Measurements from ENCODE around the gene EXOC6.
"Not testable (repeated sequence)": the region's sequence is repeated elsewhere in the genome, so short reads cannot be mapped to it uniquely, and the experiment has no call there.

The EXOC6 gene

DNA sequence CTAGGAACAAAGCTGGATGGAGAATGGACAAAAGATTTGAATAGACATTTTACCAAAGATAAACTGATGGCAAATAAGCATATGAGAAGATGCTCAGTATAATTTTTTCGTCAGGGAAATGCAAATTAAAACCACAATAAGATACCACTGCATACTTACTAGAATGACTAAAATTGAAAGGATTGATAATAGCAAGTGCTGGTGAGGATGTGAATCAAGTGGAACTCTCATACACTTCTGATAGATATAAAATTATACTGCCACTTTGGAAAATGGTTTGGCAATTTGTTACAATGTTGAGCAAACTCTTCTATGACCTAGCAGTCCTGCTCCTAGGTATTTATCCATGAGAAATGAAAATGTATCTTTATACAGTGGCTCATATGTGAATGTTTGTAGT is 83.3 kb downstream of the EXOC6 start:
- no peak for DNase-seq (ENCODE audit: low read depth in 3 of 3, low spot score in 1 of 3)

DNA sequence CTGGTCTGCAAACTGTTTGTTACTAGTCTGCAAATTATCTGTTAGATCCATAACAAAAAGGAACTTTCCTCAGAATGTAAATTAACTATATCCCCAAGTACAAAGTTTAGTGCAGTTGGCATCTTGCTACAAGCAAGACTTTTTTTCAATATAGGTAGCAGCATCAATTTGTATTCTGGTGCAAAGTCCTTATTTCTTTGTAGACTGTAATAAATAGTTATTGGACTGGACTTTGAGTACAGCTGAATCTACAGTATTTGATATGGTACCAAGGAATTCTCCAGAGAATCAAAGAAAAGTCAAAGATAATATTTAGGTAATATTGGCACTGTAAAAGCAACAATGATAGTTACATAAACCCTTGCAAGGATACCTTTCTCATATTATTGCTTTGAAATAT is 89.6 kb downstream of the EXOC6 start:
- DNase-seq (ENCODE audit: low read depth in 3 of 3, low spot score in 1 of 3) = no peak

DNA sequence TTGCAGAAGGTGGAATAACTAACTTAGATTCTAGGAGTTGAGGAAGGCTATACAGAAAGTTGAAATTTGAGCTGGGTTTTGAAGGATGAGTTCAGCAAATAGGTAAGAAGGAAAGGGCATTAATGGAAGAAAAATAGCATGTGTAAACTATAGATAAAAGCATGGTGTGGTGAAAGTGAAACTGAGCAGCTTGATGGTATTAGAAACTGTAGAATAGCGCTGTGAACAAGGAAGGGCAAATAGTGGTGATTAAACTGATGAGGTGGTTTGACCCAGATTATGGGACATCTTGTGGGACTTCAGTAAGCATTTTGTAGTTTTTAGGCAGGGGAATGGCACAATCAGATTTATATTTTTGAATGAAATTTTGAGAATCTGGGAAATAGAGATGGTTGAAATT is 90.5 kb downstream of the EXOC6 start:
- no peak for DNase-seq (ENCODE audit: low read depth in 3 of 3, low spot score in 1 of 3)

DNA sequence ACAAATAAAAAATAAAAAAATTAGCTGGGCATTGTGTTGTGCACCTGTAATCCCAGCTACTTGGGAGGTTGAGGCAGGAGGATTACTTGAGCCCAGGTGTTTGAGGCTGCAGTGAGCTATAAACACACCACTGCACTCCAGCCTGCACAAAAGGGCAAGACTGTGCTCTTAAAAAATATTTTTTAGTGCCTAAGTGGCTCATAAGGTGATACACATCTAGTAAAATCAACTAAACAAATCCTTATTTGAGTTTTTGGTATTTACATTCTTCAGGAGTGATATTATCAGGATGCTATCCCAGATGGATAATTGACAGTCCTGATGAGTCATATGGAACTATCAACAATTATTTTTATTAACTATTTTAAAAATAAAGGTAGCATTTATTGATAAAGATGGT is 93.9 kb downstream of the EXOC6 start:
- DNase-seq (ENCODE audit: low read depth in 3 of 3, low spot score in 1 of 3) = no peak

DNA sequence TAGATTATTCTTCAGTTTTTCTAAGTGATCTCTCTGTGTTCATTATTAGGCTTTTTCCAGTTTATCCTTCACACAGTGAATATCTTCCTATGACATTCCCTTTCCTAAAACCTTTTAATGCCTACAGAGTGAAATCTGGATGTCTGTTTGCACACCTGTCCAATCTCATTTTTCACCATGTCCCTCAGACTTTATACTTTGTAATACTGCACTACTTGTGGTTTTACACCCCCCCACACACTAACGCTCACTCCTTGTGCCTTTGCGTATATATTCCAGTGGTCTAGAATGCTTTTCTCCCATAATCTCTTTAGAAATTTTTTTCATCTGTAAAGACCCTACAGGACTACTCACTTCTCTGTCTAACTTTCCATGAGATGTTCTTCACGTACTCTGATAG is 98.2 kb downstream of the EXOC6 start:
- DNase-seq (ENCODE audit: low read depth in 3 of 3, low spot score in 1 of 3) = no peak

DNA sequence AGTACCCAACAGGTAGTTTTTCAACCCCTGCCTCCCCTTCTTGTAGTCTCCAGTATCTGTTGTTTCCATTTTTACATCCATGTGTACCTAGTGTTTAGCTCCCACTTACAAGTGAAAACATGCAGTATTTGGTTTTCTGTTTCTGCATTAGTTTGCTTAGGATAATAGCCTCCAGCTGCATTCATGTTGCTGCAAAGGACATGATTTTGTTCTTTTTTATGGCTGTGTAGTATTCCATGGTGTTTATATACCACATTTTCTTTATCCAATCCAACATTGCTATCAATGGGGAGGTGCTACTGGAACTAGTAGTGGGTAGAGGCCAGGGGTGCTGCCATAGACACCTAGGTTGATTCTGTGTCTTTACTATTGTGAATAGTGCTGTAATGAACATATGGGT is 104.3 kb downstream of the EXOC6 start:
- not testable (repeated sequence) for DNase-seq (ENCODE audit: low read depth in 3 of 3, low spot score in 1 of 3)

DNA sequence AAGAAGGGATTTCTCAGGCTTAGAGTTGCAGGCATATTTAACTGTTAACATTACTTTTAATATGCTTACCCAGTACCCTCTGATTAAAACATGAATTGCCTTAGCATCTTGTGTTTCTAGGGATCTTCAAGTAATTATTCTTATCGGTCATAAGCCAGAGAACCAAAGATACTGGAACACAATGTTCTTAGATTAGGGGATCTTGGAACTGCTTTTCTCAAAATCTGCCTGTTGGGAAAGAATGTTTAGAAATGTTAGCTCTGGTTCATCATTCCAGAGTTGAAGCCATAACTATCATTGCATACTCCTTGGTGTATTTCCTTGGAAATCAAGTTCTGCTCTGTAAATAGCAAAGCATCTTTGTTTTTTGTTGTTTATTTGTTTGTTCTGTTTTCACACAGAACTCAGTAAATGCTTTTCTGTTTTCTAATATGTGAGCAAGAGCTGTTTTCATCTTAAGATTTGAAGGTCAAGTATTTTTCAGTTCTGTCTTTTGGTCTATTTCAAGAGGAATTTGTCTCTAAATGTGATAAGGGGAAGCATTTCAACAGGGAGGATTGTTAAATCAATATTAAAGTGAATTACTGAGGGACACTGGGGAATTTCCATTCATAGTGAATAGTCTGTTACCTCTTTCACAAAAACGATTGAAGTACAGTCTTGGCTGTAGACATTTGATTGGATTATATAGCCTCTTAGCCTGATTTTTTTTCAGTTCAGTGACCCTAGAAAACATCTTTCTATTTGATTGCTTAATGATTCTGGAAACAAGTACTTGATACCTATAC is 109.1 kb downstream of the EXOC6 start:
- DNase-seq (ENCODE audit: low read depth in 3 of 3, low spot score in 1 of 3) = no peak

DNA sequence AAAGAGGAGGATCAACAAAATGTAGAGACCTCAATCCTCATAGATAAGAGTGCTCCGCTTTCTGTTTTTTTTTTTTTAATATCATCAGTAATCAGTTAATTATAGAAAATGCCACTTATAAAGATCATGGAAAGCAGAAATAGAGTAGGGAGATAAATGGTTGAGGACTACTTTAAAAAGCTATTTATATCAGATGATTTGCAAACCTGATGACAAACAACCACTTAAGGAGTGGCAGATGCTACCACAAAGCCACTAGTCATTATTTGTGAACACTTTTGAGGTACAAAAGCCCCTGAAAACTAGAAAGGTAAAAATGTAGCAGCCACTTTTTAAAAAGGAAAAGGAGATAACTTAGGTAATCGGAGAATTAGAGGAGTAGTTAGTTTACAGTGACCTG is 113.3 kb downstream of the EXOC6 start:
- no peak for DNase-seq (ENCODE audit: low read depth in 3 of 3, low spot score in 1 of 3)

DNA sequence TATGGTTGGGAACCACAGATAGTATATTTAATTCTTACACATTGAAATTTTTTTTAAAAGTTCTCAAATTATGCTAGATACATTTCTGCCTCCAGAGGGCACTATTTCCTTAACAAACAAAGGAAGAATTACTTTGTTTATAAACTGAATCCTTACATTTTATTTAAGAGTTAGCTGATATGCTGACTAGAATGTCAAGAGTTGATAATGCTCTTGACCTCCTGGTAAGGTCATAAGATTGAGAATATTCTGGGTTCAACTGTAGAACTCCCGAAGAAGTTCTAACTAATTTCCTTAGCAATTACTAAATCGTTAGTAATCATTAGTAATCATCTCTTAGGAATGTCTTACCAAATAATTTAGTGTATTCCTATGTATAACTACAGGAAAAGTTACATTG is 117.0 kb downstream of the EXOC6 start:
- no peak for DNase-seq (ENCODE audit: low read depth in 3 of 3, low spot score in 1 of 3)

DNA sequence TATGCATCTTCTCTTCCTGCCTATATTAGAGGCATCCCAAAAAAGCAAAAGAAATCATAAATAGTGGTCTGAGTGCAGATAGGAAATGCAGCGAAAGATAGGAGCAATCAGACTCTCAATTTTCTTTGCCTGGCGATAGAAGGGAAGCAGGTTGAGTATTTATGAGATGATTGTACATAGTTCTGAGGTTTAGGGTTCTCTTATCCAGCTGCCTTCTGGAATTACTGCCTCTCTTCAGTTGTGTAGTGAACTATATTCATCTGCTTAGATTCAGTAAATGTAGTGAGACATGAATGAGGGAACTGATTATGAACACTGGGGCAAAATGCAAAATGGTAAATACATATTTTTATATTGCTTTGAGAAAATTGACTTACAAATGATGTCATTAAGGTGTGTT is 119.3 kb downstream of the EXOC6 start:
- DNase-seq (ENCODE audit: low read depth in 3 of 3, low spot score in 1 of 3) = no peak

DNA sequence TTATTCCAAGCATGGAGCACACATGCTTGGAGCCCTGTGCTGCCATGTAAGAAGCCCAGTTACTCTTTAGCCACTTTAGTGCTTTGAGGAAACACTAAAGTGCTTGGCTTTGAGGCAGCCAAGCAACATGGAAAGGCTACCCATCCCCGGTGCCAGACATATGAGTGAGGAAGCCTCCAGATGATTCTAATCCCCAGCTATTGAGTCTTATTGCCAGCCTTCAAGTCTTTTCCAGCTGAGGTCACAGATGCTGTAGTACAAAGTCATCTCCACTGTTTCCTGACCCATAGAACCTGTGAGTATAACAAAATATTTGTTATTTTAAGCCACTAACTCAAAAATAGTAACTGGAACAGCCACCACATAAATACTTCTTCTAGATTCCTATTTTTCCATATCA is 120.8 kb downstream of the EXOC6 start:
- DNase-seq (ENCODE audit: low read depth in 3 of 3, low spot score in 1 of 3) = no peak

DNA sequence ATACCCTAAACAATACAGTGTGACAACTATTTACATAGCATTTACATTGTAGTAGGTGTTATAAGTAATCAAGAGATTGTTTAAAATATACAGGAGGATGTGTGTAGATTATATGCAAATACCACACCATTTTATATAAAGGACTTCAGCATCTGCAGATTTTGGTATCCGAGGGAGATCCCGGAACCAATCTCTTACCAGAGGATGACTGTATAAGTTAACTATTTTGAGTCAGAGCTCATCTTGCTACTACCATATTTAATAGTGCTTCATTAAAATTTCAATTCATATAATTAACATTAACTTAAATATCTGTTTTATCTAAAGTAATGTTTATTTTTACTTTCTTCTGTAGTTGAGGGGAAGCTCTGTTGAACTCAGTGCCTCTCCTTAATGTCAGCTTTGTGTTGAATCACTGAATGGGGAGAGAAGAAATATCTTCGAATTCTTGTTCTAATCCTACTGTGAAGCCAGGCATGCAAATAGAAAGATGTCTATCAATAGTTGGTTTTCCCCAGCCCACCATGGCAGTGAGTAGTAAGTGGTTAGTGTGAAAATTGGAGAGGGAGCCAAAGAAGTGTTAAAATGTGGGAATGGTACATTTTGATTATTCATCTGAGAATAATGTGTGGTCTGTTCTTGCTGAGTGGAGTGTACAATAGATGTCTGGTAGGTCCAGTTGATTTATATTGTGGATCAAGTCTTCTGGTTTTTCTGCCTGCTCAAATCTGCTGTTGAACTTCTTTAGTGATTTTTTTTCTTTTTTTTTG is 122.2 kb downstream of the EXOC6 start:
- DNase-seq (ENCODE audit: low read depth in 3 of 3, low spot score in 1 of 3) = no peak

DNA sequence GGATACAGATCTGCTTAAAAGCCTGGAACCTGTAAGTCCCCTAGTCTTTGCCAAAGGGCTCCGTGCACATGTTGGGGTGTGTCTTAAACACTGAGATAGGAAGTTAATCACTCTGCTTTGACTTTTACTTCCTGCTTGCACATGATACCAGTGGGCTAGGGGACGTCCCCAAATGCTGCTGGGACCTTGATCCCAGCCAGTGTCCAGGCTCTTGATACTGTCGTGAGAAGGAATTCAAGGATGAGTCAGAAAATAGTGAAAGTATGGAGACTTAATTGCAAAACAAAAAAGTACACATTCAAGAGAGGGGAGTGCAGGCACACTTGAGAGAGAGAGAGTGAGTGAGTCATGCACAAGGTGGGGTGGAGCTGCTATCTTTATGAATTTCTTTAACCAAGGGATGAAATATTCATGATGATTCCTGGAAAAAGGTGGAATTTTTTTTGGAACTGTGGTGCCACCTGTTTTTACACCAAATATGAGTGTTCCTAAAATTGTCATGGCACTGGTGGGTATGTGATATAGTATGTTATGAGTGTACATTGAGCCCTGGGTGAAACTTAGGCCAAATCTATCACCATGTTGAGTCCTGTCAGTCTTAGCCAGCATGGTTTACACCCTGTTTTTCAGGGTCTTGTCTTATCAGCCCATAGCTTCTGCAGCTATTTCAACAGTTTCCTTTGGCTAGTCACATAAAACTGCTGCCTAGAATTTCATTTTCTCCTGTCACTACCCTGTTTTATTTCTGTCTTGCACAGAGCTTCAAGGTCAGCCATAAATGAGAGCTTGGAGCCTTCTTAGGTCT is 123.9 kb downstream of the EXOC6 start:
- no peak for DNase-seq (ENCODE audit: low read depth in 3 of 3, low spot score in 1 of 3)

DNA sequence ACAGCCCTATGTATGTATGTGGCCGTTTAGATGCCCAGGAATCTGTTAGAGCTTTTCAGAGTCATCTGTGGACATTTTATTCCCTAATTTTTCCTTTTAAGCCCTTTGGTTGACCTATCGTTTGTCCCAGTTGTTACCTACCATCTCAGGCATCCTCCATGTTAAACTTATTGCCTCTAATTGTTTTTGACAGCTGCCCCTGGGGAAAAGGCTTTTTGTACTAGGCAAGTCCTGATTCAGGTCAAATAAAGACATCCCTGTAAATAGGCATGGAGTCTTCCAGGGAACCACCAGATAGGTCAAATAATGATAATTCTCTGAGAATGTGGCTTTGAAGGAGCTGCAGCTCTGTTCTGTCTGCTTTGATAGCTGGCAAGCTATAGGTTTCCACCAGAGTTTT is 124.6 kb downstream of the EXOC6 start:
- no peak for DNase-seq (ENCODE audit: low read depth in 3 of 3, low spot score in 1 of 3)

DNA sequence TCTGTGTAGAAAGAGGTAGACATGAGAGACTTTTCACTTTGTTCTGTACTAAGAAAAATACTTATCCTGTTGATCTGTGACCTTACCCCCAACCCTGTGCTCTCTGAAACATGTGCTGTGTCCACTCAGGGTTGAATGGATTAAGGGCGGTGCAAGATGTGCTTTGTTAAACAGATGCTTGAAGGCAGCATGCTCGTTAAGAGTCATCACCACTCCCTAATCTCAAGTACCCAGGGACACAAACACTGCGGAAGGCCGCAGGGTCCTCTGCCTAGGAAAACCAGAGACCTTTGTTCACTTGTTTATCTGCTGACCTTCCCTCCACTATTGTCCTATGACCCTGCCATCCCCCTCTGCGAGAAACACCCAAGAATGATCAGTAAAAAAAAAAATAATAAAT is 128.0 kb downstream of the EXOC6 start:
- DNase-seq (ENCODE audit: low read depth in 3 of 3, low spot score in 1 of 3) = not testable (repeated sequence)

DNA sequence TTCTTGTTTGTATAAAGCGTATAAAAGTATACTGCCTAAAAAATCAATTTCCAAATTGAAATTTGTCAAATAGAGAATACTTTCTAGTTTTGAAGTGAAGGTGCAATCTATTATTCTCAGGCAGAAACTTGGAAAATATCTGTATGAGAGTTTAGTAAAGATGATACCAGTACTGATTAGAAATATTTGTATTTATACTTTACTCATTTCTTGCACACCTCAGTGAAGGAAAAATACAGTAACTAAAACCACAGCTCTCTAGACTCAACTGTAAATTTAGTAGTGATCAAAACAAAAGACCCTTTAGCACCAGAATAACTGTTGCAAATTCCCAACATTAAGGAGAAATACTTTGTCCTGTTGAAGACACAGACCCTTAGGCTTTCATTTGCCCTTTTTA is 140.9 kb downstream of the EXOC6 start:
- DNase-seq (ENCODE audit: low read depth in 3 of 3, low spot score in 1 of 3) = no peak

DNA sequence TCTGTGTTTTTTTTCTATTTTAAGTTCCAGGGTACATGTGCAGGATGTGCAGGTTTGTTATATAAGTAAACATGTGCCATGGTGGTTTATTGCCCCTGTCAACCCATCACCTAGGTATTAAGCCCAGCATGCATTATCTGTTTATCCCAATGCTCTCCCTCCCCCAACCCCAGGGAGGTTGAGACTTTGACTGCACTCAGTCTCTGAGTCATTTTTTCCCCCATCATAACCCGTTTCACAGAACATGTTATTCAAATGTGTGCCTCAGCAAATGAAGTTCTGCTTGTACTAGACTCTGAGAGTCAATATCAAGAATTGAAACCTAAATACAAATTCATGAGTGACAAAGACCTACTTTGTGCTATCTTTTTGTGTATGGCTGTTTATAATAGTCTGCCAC is 142.3 kb downstream of the EXOC6 start:
- no peak for DNase-seq (ENCODE audit: low read depth in 3 of 3, low spot score in 1 of 3)

DNA sequence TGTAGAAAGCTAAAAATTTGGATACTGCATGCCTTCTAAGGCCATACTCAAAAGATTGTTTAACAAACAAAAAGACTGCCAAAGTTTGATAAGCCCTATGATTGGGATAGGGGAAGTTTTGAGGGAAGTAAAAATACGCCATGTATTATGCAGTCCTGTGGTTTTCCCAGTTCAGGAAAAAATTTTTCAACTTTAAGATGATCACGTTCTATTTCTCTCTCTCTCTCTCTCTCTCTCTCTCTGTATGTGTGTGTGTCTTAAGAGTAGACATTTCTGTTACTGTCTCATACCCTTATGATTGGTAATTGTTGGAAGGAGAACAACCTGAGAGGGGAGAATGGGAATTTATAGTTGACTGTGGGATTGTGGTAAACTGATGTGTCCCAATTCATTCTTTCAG is 143.2 kb downstream of the EXOC6 start:
- no peak for DNase-seq (ENCODE audit: low read depth in 3 of 3, low spot score in 1 of 3)

DNA sequence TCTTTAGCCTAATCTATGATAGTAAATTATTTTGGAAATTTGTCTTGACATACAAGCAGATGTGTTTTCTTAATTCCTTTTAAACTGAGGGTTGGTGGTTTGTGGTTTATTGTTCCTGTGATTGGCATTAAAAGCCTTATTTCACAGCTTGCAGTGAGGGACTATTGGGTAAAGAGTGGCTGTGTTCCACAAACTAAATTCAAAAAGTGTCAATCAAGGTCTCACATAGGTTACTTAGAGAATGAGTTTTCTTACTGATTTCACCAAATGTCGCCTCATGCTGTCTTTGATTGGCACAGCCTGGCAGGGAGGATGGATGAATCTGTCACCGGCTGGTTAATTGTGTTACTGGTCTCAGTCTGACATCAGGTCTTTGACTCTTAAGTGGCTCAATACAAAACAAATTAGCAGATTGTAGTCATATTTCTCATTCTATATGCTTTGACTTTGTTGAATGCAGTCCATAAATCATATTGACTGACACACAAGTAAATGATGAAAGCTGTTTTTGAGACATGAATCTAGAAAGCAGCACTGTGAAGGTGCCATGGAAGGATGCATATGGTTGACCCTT is 145.5 kb downstream of the EXOC6 start:
- no peak for DNase-seq (ENCODE audit: low read depth in 3 of 3, low spot score in 1 of 3)

DNA sequence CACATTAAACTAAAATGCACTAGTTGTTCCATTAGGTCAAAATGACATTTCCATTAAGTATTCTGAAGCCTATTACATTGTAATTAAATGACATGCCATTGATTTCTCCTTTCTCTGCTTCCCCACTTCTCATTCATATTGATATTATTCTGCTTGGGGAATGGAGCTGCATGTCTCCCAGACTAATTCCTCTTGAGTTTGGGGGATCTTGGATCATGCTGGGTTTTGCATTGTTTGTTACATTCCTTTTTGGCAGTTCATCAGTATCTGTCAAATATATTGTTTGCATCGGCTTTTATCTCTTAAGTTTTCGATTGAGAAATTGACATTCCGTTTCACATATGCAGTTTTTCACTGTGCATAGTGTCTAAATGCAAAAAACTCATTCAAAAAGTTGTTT is 147.2 kb downstream of the EXOC6 start:
- no peak for DNase-seq (ENCODE audit: low read depth in 3 of 3, low spot score in 1 of 3)

DNA sequence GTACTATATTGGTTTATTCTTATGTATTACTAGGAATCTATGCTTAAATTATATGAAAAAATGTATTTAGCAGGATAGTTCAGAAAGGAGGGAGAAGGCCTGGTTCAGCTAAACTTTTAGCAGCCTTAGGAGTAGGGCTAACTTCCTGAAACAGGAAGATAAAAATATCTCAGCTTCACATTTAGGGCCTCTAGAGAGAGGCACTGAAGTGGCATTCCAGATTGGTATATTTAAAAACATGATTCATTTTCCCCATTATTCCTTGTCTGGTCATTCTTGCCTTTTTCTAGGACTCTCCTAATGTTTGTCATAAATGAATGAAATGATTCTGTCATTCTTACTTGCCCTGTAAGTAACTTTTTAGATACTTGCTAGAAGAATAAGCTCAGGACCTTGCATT is 149.3 kb downstream of the EXOC6 start:
- no peak for DNase-seq (ENCODE audit: low read depth in 3 of 3, low spot score in 1 of 3)

DNA sequence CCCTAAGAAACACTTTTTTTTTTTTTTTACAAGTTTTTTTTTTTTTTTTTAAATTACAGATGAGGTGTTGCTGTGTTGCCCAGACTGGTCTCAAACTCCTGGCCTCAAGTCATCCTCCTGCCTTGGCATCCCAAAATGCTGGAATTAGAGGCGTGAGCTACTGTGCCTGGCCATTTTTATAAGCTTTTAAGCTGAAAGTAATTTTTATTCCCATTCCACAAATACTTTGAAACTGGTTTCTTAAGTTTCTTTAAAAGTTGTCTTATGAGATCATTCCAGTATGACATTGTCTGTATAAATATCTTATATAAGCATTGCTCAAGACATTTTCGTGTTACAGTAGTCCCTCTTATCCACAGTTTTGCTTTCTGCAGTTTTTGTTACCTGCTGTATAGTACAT is 150.9 kb downstream of the EXOC6 start:
- DNase-seq (ENCODE audit: low read depth in 3 of 3, low spot score in 1 of 3) = no peak

Data from stimulated activated CD4-positive, alpha-beta T cell treated with anti-CD3 and anti-CD28 coated beads, TNF-alpha, amount 100 ng/mL, for 1 hour (primary cell).